A549 (cell line): Measurements from ENCODE around the gene KCNQ1.

Source experiments
- CTCF ChIP-seq: fragments of >200 bp; sonication (Bioruptor Twin); formaldehyde crosslinking; IDR thresholded peaks from 3 replicates; pipeline ENCODE4 v1.5.1; 2016
- MYC ChIP-seq: IDR thresholded peaks from 2 replicates; pipeline ENCODE4 v1.6.1; 2012; ENCODE audit warnings: mild to moderate bottlenecking, inconsistent platforms, low read length, improper control_type of control experiment, borderline replicate concordance
- POLR2A ChIP-seq: IDR thresholded peaks from 2 replicates; pipeline ENCODE4 v1.6.1; 2012; ENCODE audit warnings: mild to moderate bottlenecking, low read length

DNA sequence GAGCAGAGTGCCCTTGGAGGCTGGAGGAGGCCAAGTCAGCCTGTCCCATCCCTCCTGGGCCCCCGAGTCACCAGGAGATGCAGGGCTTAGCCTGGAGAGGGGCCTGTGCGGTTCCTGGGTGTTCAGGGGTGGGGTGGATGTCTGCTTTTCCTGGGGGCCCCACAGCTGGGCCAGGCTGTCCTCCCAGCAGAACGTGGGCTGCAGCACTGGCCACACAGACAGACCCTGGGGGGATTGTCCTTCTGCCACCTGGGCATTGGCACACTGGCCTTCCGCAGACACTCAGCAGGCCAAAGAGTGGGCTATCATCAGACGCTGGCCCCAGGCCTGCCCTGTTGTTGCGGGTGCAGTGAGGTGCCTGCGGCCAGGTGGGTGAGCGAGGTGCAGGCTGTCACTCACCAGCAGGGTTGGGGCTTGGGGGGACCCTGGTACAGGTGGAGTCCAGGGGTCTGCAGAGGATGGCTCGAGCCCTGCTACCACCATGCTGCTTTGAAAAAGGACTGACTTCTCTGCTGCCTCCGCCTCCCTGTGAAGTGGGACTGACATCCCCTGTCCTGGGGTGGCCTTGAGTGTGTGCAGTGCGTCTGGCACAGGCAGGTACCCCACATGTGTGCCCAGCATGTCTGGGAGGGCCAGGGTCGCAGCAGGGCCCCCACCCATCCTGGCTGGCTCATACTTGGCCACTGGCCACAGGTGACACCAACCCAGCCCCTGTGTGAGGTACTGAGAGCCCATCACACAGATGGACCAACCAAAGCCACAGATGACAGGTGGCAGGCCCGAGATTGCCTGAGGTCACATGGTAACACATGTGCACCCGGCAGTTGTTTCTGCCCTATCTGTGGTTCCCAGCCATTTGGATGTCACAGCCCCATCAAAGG is 294.0 kb downstream of the KCNQ1 start:
- TF ChIP-seq CTCF, result no peak
- TF ChIP-seq POLR2A, result no peak
- TF ChIP-seq MYC, result no peak
